NCI-H345 treated with DMSO at 0.1 percent for 48 hours (cell line): ENCODE data around the gene CZIB.

Experiments
- DNase-seq: peaks from one replicate; lab custom pipeline; 2025; ENCODE audit not compliant: unreplicated experiment; lab: John Stamatoyannopoulos, UW

Gene CZIB

GRCh38 chr1:53220171-53220961, at the start of gene CZIB:
CZIB (minus strand) TSS chr1:53220634; CDS start chr1:53220575, 59 bp downstream.
- DNase-seq = peak; percentile 92

GRCh38 chr1:53270107-53270506, 49.7 kb upstream of the CZIB start:
- DNase-seq = no peak

GRCh38 chr1:53267761-53268160, 47.3 kb upstream of the CZIB start:
- no peak for DNase-seq

- DNase-seq = no peak
Measured at GRCh38 chr1:53266038-53266437, 45.6 kb upstream of the CZIB start.

GRCh38 chr1:53265581-53265980, 45.1 kb upstream of the CZIB start:
- DNase-seq = no peak

GRCh38 chr1:53264048-53264447, 43.6 kb upstream of the CZIB start:
- DNase-seq = no peak

- no peak for DNase-seq
Measured at GRCh38 chr1:53262000-53262399, 41.6 kb upstream of the CZIB start.

- DNase-seq = no peak
Measured at GRCh38 chr1:53260631-53261247, 40.3 kb upstream of the CZIB start.

GRCh38 chr1:53259932-53260331, 39.5 kb upstream of the CZIB start:
- no peak for DNase-seq

- DNase-seq = no peak
Measured at GRCh38 chr1:53258216-53258615, 37.8 kb upstream of the CZIB start.

- DNase-seq = no peak
Measured at GRCh38 chr1:53257454-53258081, 37.1 kb upstream of the CZIB start.

- no peak for DNase-seq
Measured at GRCh38 chr1:53256511-53257453, 36.3 kb upstream of the CZIB start.

GRCh38 chr1:53255031-53255430, 34.6 kb upstream of the CZIB start:
- DNase-seq = no peak

- no peak for DNase-seq
Measured at GRCh38 chr1:53254011-53254640, 33.7 kb upstream of the CZIB start.

GRCh38 chr1:53250325-53250724, 29.9 kb upstream of the CZIB start:
- no peak for DNase-seq

- DNase-seq = no peak
Measured at GRCh38 chr1:53249706-53250105, 29.3 kb upstream of the CZIB start.

- no peak for DNase-seq
Measured at GRCh38 chr1:53246261-53247134, 26.1 kb upstream of the CZIB start.

GRCh38 chr1:53244141-53244540, 23.7 kb upstream of the CZIB start:
- DNase-seq = no peak

- no peak for DNase-seq
Measured at GRCh38 chr1:53242381-53242780, 21.9 kb upstream of the CZIB start.

GRCh38 chr1:53241828-53242227, 21.4 kb upstream of the CZIB start:
- DNase-seq = no peak
